H9 (cell line): ENCODE data around the gene FADS3. TPM values are rescaled to one million over a fixed set of nuclear protein-coding genes. Genes with fewer than 3 reads are reported as not detected.

Source experiments
- DNase-seq: peaks from one replicate; pipeline ENCODE4 v3.0.0-alpha.2; 2017
- H2AFZ ChIP-seq: one replicate; pipeline ENCODE4 v1.6.1; 2013; ENCODE audit warnings: mild to moderate bottlenecking, low read length, control low read depth, moderate library complexity
- H2AK5ac ChIP-seq: 2 replicates; pipeline ENCODE4 v1.6.1; 2013; ENCODE audit warnings: low read length, control low read depth, mixed read lengths; ENCODE audit not compliant: insufficient read length
- H2BK120ac ChIP-seq: one replicate; pipeline ENCODE4 v1.6.1; 2013; ENCODE audit warnings: low read depth, mild to moderate bottlenecking, low read length, control low read depth, inconsistent platforms; ENCODE audit not compliant: poor library complexity, severe bottlenecking
- H2BK12ac ChIP-seq: 2 replicates; pipeline ENCODE4 v1.6.1; 2013; ENCODE audit warnings: low read length, control low read depth, mixed read lengths, low read depth; ENCODE audit not compliant: insufficient read length
- H2BK15ac ChIP-seq: 2 replicates; pipeline ENCODE4 v1.6.1; 2013; ENCODE audit warnings: low read depth, low read length, control low read depth
- H2BK20ac ChIP-seq: one replicate; pipeline ENCODE4 v1.6.1; 2013; ENCODE audit warnings: low read depth, mild to moderate bottlenecking, low read length, control low read depth, inconsistent platforms; ENCODE audit not compliant: poor library complexity, severe bottlenecking
- H2BK5ac ChIP-seq: 2 replicates; pipeline ENCODE4 v1.6.1; 2013; ENCODE audit warnings: low read length, control low read depth, mixed read lengths; ENCODE audit not compliant: insufficient read length
- H3K14ac ChIP-seq: 2 replicates; pipeline ENCODE4 v1.6.1; 2013; ENCODE audit warnings: low read length, control low read depth; ENCODE audit not compliant: insufficient read depth
- H3K18ac ChIP-seq: 2 replicates; pipeline ENCODE4 v1.6.1; 2013; ENCODE audit warnings: low read depth, mild to moderate bottlenecking, mixed read lengths, low read length, control low read depth; ENCODE audit not compliant: insufficient read length
- H3K23ac ChIP-seq: 2 replicates; pipeline ENCODE4 v1.6.1; 2013; ENCODE audit warnings: low read length, control low read depth, mixed read lengths, low read depth; ENCODE audit not compliant: insufficient read length
- H3K23me2 ChIP-seq: 2 replicates; pipeline ENCODE4 v1.6.1; 2013; ENCODE audit warnings: low read depth, mild to moderate bottlenecking, mixed read lengths, low read length, control low read depth; ENCODE audit not compliant: insufficient read length, poor library complexity, severe bottlenecking
- H3K27ac ChIP-seq: 2 replicates; pipeline ENCODE4 v1.5.1; 2013; ENCODE audit warnings: low read length, control low read depth, mixed read lengths, low read depth; ENCODE audit not compliant: insufficient read length
- H3K27me3 ChIP-seq: 2 replicates; pipeline ENCODE4 v1.6.1; 2013; ENCODE audit warnings: low read length, control low read depth, inconsistent platforms; ENCODE audit not compliant: insufficient read depth
- H3K4ac ChIP-seq: 2 replicates; pipeline ENCODE4 v1.6.1; 2013; ENCODE audit warnings: low read depth, mild to moderate bottlenecking, control low read depth, inconsistent platforms, low read length, moderate library complexity
- H3K4me1 ChIP-seq: 2 replicates; pipeline ENCODE4 v1.6.1; 2013; ENCODE audit warnings: low read length, control low read depth, inconsistent platforms; ENCODE audit not compliant: insufficient read depth
- H3K4me2 ChIP-seq: 2 replicates; pipeline ENCODE4 v1.6.1; 2013; ENCODE audit warnings: low read length, control low read depth, mixed read lengths; ENCODE audit not compliant: insufficient read length, insufficient read depth
- H3K56ac ChIP-seq: 2 replicates; pipeline ENCODE4 v1.6.1; 2013; ENCODE audit warnings: low read depth, mild to moderate bottlenecking, mixed read lengths, low read length, control low read depth; ENCODE audit not compliant: insufficient read length
- H3K79me1 ChIP-seq: 2 replicates; pipeline ENCODE4 v1.6.1; 2013; ENCODE audit warnings: low read depth, mild to moderate bottlenecking, moderate library complexity, low read length, control low read depth, inconsistent platforms; ENCODE audit not compliant: insufficient read depth, poor library complexity, severe bottlenecking
- H3K79me2 ChIP-seq: 2 replicates; pipeline ENCODE4 v1.6.1; 2013; ENCODE audit warnings: low read length, control low read depth, inconsistent platforms; ENCODE audit not compliant: insufficient read depth
- H3K9ac ChIP-seq: 2 replicates; pipeline ENCODE4 v1.6.1; 2013; ENCODE audit warnings: low read length, control low read depth, mixed read lengths; ENCODE audit not compliant: insufficient read length; ENCODE audit errors: extremely low read depth
- H3K9me3 ChIP-seq: one replicate; pipeline ENCODE4 v1.6.1; 2013; ENCODE audit warnings: low read depth, low read length, inconsistent platforms; ENCODE audit not compliant: control insufficient read depth
- H3T11ph ChIP-seq: one replicate; pipeline ENCODE4 v1.6.1; 2013; ENCODE audit warnings: mild to moderate bottlenecking, low read length, control low read depth, inconsistent platforms
- H4K20me1 ChIP-seq: one replicate; pipeline ENCODE4 v1.6.1; 2013; ENCODE audit not compliant: control insufficient read depth, insufficient read length, insufficient read depth
- H4K5ac ChIP-seq: 2 replicates; pipeline ENCODE4 v1.6.1; 2013; ENCODE audit warnings: low read depth, mild to moderate bottlenecking, mixed read lengths, low read length, control low read depth; ENCODE audit not compliant: insufficient read length
- H4K8ac ChIP-seq: replicated peaks from 2 replicates; pipeline ENCODE4 v1.6.1; 2013; ENCODE audit warnings: low read length, control low read depth, mixed read lengths, low read depth; ENCODE audit not compliant: insufficient read length
- H4K91ac ChIP-seq: 2 replicates; pipeline ENCODE4 v1.6.1; 2013; ENCODE audit warnings: low read depth, mild to moderate bottlenecking, moderate library complexity, mixed read lengths, low read length, control low read depth; ENCODE audit not compliant: insufficient read length
- H3K27ac Mint-ChIP-seq, 3 experiments: 2 replicates in 2 of 3; 3 replicates in 1 of 3; pipeline ENCODE4 v1.8.0; 2020 to 2021; ENCODE audit warnings: mixed read lengths in 3 of 3, mild to moderate bottlenecking in 1 of 3, moderate library complexity in 1 of 3
- H3K27me3 Mint-ChIP-seq: 2 replicates; pipeline ENCODE4 v1.8.0; 2021; ENCODE audit warnings: low read depth, mild to moderate bottlenecking, moderate library complexity, mixed read lengths
- H3K36me3 Mint-ChIP-seq, 3 experiments: 2 replicates in 2 of 3; 3 replicates in 1 of 3; pipeline ENCODE4 v1.8.0; 2020 to 2021; ENCODE audit warnings: low read depth in 3 of 3, mixed read lengths in 3 of 3; ENCODE audit not compliant: insufficient read depth in 1 of 3
- H3K4me1 Mint-ChIP-seq, 2 experiments: 2 replicates each; pipeline ENCODE4 v1.8.0; 2020; ENCODE audit warnings: mixed read lengths in 2 of 2
- H3K4me3 Mint-ChIP-seq, 2 experiments: 2 replicates in 1 of 2; 3 replicates in 1 of 2; pipeline ENCODE4 v1.8.0; 2020 to 2021; ENCODE audit warnings: mild to moderate bottlenecking in 2 of 2, mixed read lengths in 2 of 2, moderate library complexity in 1 of 2
- H3K9me3 Mint-ChIP-seq, 2 experiments: 2 replicates in 1 of 2; 3 replicates in 1 of 2; pipeline ENCODE4 v1.8.0; 2020; ENCODE audit warnings: mild to moderate bottlenecking in 2 of 2, mixed read lengths in 2 of 2, moderate library complexity in 1 of 2
- CTCF ChIP-seq: fragments of 200-600 bp; sonication (generic); conservative IDR thresholded peaks from 3 replicates; pipeline ENCODE4 v1.8.0; 2021; ENCODE audit warnings: antibody characterized with exemption, mild to moderate bottlenecking
- WGBS: extraction: QIAGEN DNeasy Blood & Tissue Kit; methylation state at CpG from one replicate; pipeline ENCODE4 v1.1.7; 2013; ENCODE audit warnings: missing lambda C conversion rate, low lambda C conversion rate, mixed read lengths; ENCODE audit not compliant: insufficient read length; ENCODE audit errors: extremely low coverage; 5-methylcytosine and 5-hydroxymethylcytosine counted together
- total RNA-seq: library from RNA; stranded (reverse); gene quantifications from 2 replicates; pipeline ENCODE4 v1.2.1, GENCODE V29; 2021

FADS3 gene
- total RNA-seq, 1 experiment from 2014 or later: 34.9 TPM

- no peak overlapping the region for H3K4ac ChIP-seq
- Mint-ChIP-seq H3K36me3 (peaks cover 29 to 50% (median 48%) of the 10 kb centered on the region in 3 experiments; a peak in 6 of 7 replicates), H3K27ac (peak overlapping the region; percentile 92 to 98 (median 96)), H3K4me1 (peaks cover 58 to 63% of the 10 kb centered on the region in 2 experiments), H3K27me3 (no peaks in the 10 kb centered on the region), H3K9me3 (no peaks in the 10 kb centered on the region), H3K4me3 (peak overlapping the region; percentile 17 to 70; a peak in 3 of 5 replicates)
- H3K23ac ChIP-seq: no peak overlapping the region
- H3K4me1 ChIP-seq: peaks cover 11% of the 10 kb centered on the region; the same call in 1 of the 2 replicates
- H2BK15ac ChIP-seq: no peak overlapping the region
- no peak overlapping the region for H3T11ph ChIP-seq
- no peak overlapping the region for H3K56ac ChIP-seq
- H2AK5ac ChIP-seq: no peak overlapping the region
- H4K91ac ChIP-seq: no peak overlapping the region
- H3K18ac ChIP-seq: no peak overlapping the region
- H4K20me1 ChIP-seq: no peaks in the 10 kb centered on the region
- no CpG with 5 or more reads among the region's 11 CpGs for WGBS
- no peak for TF ChIP-seq CTCF
- peak overlapping the region; percentile 27 for H3K27ac ChIP-seq
- H2BK5ac ChIP-seq: no peak overlapping the region
- H3K23me2 ChIP-seq: peaks cover 9% of the 10 kb centered on the region
- no peak overlapping the region for H3K9ac ChIP-seq
- H2AFZ ChIP-seq: no peak overlapping the region
- H2BK20ac ChIP-seq: no peak overlapping the region
- H2BK120ac ChIP-seq: no peak overlapping the region
- H3K4me2 ChIP-seq: no peak overlapping the region
- H4K5ac ChIP-seq: no peak overlapping the region
- H2BK12ac ChIP-seq: no peak overlapping the region
- DNase-seq: no peak
- H3K27me3 ChIP-seq: no peaks in the 10 kb centered on the region
- H3K79me1 ChIP-seq: peaks cover 4% of the 10 kb centered on the region
- H3K14ac ChIP-seq: no peak overlapping the region
- H3K9me3 ChIP-seq: no peaks in the 10 kb centered on the region
- H3K79me2 ChIP-seq: peaks cover 38% of the 10 kb centered on the region; the same call in 1 of the 2 replicates
- no peak overlapping the region for H4K8ac ChIP-seq
Measured at GRCh38 chr11:61833471-61833870, 57.9 kb downstream of the FADS3 start.
